H9 (cell line): ENCODE measurements around the gene E2F1. TPM values are rescaled to one million over a fixed set of nuclear protein-coding genes. Genes with fewer than 3 reads are reported as not detected.

ENCODE experiments used
- DNase-seq: peaks from one replicate; pipeline ENCODE4 v3.0.0-alpha.2; 2017
- H2AFZ ChIP-seq: one replicate; pipeline ENCODE4 v1.6.1; 2013; ENCODE audit warnings: mild to moderate bottlenecking, low read length, control low read depth, moderate library complexity
- H2AK5ac ChIP-seq: 2 replicates; pipeline ENCODE4 v1.6.1; 2013; ENCODE audit warnings: low read length, control low read depth, mixed read lengths; ENCODE audit not compliant: insufficient read length
- H2BK120ac ChIP-seq: one replicate; pipeline ENCODE4 v1.6.1; 2013; ENCODE audit warnings: low read depth, mild to moderate bottlenecking, low read length, control low read depth, inconsistent platforms; ENCODE audit not compliant: poor library complexity, severe bottlenecking
- H2BK12ac ChIP-seq: 2 replicates; pipeline ENCODE4 v1.6.1; 2013; ENCODE audit warnings: low read length, control low read depth, mixed read lengths, low read depth; ENCODE audit not compliant: insufficient read length
- H2BK15ac ChIP-seq: 2 replicates; pipeline ENCODE4 v1.6.1; 2013; ENCODE audit warnings: low read depth, low read length, control low read depth
- H2BK20ac ChIP-seq: one replicate; pipeline ENCODE4 v1.6.1; 2013; ENCODE audit warnings: low read depth, mild to moderate bottlenecking, low read length, control low read depth, inconsistent platforms; ENCODE audit not compliant: poor library complexity, severe bottlenecking
- H2BK5ac ChIP-seq: 2 replicates; pipeline ENCODE4 v1.6.1; 2013; ENCODE audit warnings: low read length, control low read depth, mixed read lengths; ENCODE audit not compliant: insufficient read length
- H3K14ac ChIP-seq: 2 replicates; pipeline ENCODE4 v1.6.1; 2013; ENCODE audit warnings: low read length, control low read depth; ENCODE audit not compliant: insufficient read depth
- H3K18ac ChIP-seq: 2 replicates; pipeline ENCODE4 v1.6.1; 2013; ENCODE audit warnings: low read depth, mild to moderate bottlenecking, mixed read lengths, low read length, control low read depth; ENCODE audit not compliant: insufficient read length
- H3K23ac ChIP-seq: 2 replicates; pipeline ENCODE4 v1.6.1; 2013; ENCODE audit warnings: low read length, control low read depth, mixed read lengths, low read depth; ENCODE audit not compliant: insufficient read length
- H3K23me2 ChIP-seq: 2 replicates; pipeline ENCODE4 v1.6.1; 2013; ENCODE audit warnings: low read depth, mild to moderate bottlenecking, mixed read lengths, low read length, control low read depth; ENCODE audit not compliant: insufficient read length, poor library complexity, severe bottlenecking
- H3K27ac ChIP-seq: 2 replicates; pipeline ENCODE4 v1.5.1; 2013; ENCODE audit warnings: low read length, control low read depth, mixed read lengths, low read depth; ENCODE audit not compliant: insufficient read length
- H3K27me3 ChIP-seq: 2 replicates; pipeline ENCODE4 v1.6.1; 2013; ENCODE audit warnings: low read length, control low read depth, inconsistent platforms; ENCODE audit not compliant: insufficient read depth
- H3K4ac ChIP-seq: 2 replicates; pipeline ENCODE4 v1.6.1; 2013; ENCODE audit warnings: low read depth, mild to moderate bottlenecking, control low read depth, inconsistent platforms, low read length, moderate library complexity
- H3K4me1 ChIP-seq: 2 replicates; pipeline ENCODE4 v1.6.1; 2013; ENCODE audit warnings: low read length, control low read depth, inconsistent platforms; ENCODE audit not compliant: insufficient read depth
- H3K4me2 ChIP-seq: 2 replicates; pipeline ENCODE4 v1.6.1; 2013; ENCODE audit warnings: low read length, control low read depth, mixed read lengths; ENCODE audit not compliant: insufficient read length, insufficient read depth
- H3K56ac ChIP-seq: 2 replicates; pipeline ENCODE4 v1.6.1; 2013; ENCODE audit warnings: low read depth, mild to moderate bottlenecking, mixed read lengths, low read length, control low read depth; ENCODE audit not compliant: insufficient read length
- H3K79me1 ChIP-seq: 2 replicates; pipeline ENCODE4 v1.6.1; 2013; ENCODE audit warnings: low read depth, mild to moderate bottlenecking, moderate library complexity, low read length, control low read depth, inconsistent platforms; ENCODE audit not compliant: insufficient read depth, poor library complexity, severe bottlenecking
- H3K79me2 ChIP-seq: 2 replicates; pipeline ENCODE4 v1.6.1; 2013; ENCODE audit warnings: low read length, control low read depth, inconsistent platforms; ENCODE audit not compliant: insufficient read depth
- H3K9ac ChIP-seq: 2 replicates; pipeline ENCODE4 v1.6.1; 2013; ENCODE audit warnings: low read length, control low read depth, mixed read lengths; ENCODE audit not compliant: insufficient read length; ENCODE audit errors: extremely low read depth
- H3K9me3 ChIP-seq: one replicate; pipeline ENCODE4 v1.6.1; 2013; ENCODE audit warnings: low read depth, low read length, inconsistent platforms; ENCODE audit not compliant: control insufficient read depth
- H3T11ph ChIP-seq: one replicate; pipeline ENCODE4 v1.6.1; 2013; ENCODE audit warnings: mild to moderate bottlenecking, low read length, control low read depth, inconsistent platforms
- H4K20me1 ChIP-seq: one replicate; pipeline ENCODE4 v1.6.1; 2013; ENCODE audit not compliant: control insufficient read depth, insufficient read length, insufficient read depth
- H4K5ac ChIP-seq: 2 replicates; pipeline ENCODE4 v1.6.1; 2013; ENCODE audit warnings: low read depth, mild to moderate bottlenecking, mixed read lengths, low read length, control low read depth; ENCODE audit not compliant: insufficient read length
- H4K8ac ChIP-seq: replicated peaks from 2 replicates; pipeline ENCODE4 v1.6.1; 2013; ENCODE audit warnings: low read length, control low read depth, mixed read lengths, low read depth; ENCODE audit not compliant: insufficient read length
- H4K91ac ChIP-seq: 2 replicates; pipeline ENCODE4 v1.6.1; 2013; ENCODE audit warnings: low read depth, mild to moderate bottlenecking, moderate library complexity, mixed read lengths, low read length, control low read depth; ENCODE audit not compliant: insufficient read length
- H3K27ac Mint-ChIP-seq, 3 experiments: 2 replicates in 2 of 3; 3 replicates in 1 of 3; pipeline ENCODE4 v1.8.0; 2020 to 2021; ENCODE audit warnings: mixed read lengths in 3 of 3, mild to moderate bottlenecking in 1 of 3, moderate library complexity in 1 of 3
- H3K27me3 Mint-ChIP-seq: 2 replicates; pipeline ENCODE4 v1.8.0; 2021; ENCODE audit warnings: low read depth, mild to moderate bottlenecking, moderate library complexity, mixed read lengths
- H3K36me3 Mint-ChIP-seq, 3 experiments: 2 replicates in 2 of 3; 3 replicates in 1 of 3; pipeline ENCODE4 v1.8.0; 2020 to 2021; ENCODE audit warnings: low read depth in 3 of 3, mixed read lengths in 3 of 3; ENCODE audit not compliant: insufficient read depth in 1 of 3
- H3K4me1 Mint-ChIP-seq, 2 experiments: 2 replicates each; pipeline ENCODE4 v1.8.0; 2020; ENCODE audit warnings: mixed read lengths in 2 of 2
- H3K4me3 Mint-ChIP-seq, 2 experiments: 2 replicates in 1 of 2; 3 replicates in 1 of 2; pipeline ENCODE4 v1.8.0; 2020 to 2021; ENCODE audit warnings: mild to moderate bottlenecking in 2 of 2, mixed read lengths in 2 of 2, moderate library complexity in 1 of 2
- H3K9me3 Mint-ChIP-seq, 2 experiments: 2 replicates in 1 of 2; 3 replicates in 1 of 2; pipeline ENCODE4 v1.8.0; 2020; ENCODE audit warnings: mild to moderate bottlenecking in 2 of 2, mixed read lengths in 2 of 2, moderate library complexity in 1 of 2
- CTCF ChIP-seq: fragments of 200-600 bp; sonication (generic); conservative IDR thresholded peaks from 3 replicates; pipeline ENCODE4 v1.8.0; 2021; ENCODE audit warnings: antibody characterized with exemption, mild to moderate bottlenecking
- WGBS: extraction: QIAGEN DNeasy Blood & Tissue Kit; methylation state at CpG from one replicate; pipeline ENCODE4 v1.1.7; 2013; ENCODE audit warnings: missing lambda C conversion rate, low lambda C conversion rate, mixed read lengths; ENCODE audit not compliant: insufficient read length; ENCODE audit errors: extremely low coverage; 5-methylcytosine and 5-hydroxymethylcytosine counted together
- total RNA-seq: library from RNA; stranded (reverse); gene quantifications from 2 replicates; pipeline ENCODE4 v1.2.1, GENCODE V29; 2021

Gene E2F1
- total RNA-seq, 1 experiment from 2014 or later: 58.7 TPM

DNA sequence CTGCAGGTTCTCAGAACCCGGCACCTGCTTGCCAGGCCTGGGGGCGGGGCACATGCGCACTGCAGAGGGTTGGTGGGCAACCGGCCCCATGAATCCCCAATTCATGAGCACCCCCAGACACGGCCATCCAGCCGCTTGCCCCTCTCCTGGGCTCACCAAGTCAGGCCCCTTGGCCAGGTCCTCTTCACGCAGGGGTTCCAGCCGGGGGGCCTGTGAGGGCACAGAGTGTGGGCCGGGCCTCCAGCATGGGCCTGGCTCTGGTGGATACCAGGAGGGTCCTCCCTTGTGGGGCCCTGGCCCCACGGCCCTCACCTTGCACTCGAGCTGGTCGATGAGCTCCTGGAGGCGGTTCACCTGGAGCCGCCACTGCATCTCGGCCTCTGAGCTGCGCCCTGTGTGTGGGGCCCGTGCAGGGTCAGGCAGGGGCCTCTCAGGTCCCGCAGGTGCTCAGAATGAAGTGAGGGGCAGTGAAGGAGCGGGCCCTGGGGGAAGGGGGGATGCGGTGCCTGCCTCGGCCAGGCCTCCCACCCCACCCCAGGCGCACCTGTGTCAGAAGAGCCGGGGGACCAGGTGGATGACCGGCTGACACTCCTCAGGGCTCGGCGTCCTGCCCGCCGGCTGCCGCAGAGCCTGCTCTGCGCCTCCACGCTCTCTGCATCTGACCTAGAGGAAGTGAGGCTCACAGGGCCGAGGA, 26.7 kb downstream of the E2F1 start:
- Histone ChIP-seq H3K9me3 (no peaks in the 10 kb centered on the region), H3K14ac (no peak overlapping the region), H3K23me2 (peaks cover 14% of the 10 kb centered on the region), H2AFZ (no peak overlapping the region), H4K8ac (no peak overlapping the region), H3K27ac (no peak overlapping the region), H2BK12ac (no peak overlapping the region), H4K20me1 (no peaks in the 10 kb centered on the region), H3K23ac (no peak overlapping the region), H3K79me1 (no peaks in the 10 kb centered on the region), H3K79me2 (no peaks in the 10 kb centered on the region), H2BK20ac (no peak overlapping the region), H3K4me1 (no peaks in the 10 kb centered on the region), H2AK5ac (no peak overlapping the region), H3K56ac (no peak overlapping the region), H2BK120ac (no peak overlapping the region), H4K91ac (no peak overlapping the region), H3K4me2 (no peak overlapping the region), H2BK15ac (no peak overlapping the region), H4K5ac (no peak overlapping the region), H3K18ac (no peak overlapping the region), H2BK5ac (no peak overlapping the region), H3K27me3 (no peaks in the 10 kb centered on the region), H3T11ph (no peak overlapping the region), H3K9ac (no peak overlapping the region), H3K4ac (no peak overlapping the region)
- peaks cover 0 to 43% (median 4%) of the 10 kb centered on the region in 3 experiments; a peak in 6 of 7 replicates for H3K36me3 Mint-ChIP-seq
- DNase-seq: no peak
- H3K9me3 Mint-ChIP-seq: no peaks in the 10 kb centered on the region; a peak in 1 of 5 replicates
- TF ChIP-seq CTCF: no peak
- H3K27me3 Mint-ChIP-seq: no peaks in the 10 kb centered on the region
- no peak overlapping the region for H3K27ac Mint-ChIP-seq
- no peak overlapping the region for H3K4me3 Mint-ChIP-seq
- H3K4me1 Mint-ChIP-seq: peaks cover 18 to 19% of the 10 kb centered on the region in 2 experiments
- no CpG with 5 or more reads among the region's 32 CpGs for WGBS
